HEK293T (cell line): ENCODE data around the gene FGGY.
"Not testable (repeated sequence)": the region's sequence is repeated elsewhere in the genome, so short reads cannot be mapped to it uniquely, and the experiment has no call there.

Source experiments
- CTCF ChIA-PET: fragments of 350-600 bp; formaldehyde crosslinking; extraction: SDS; loops from one replicate; lab custom pipeline; 2021; ENCODE audit warnings: antibody characterized with exemption, inconsistent platforms; lab: Yijun Ruan, JAX
- POLR2A ChIA-PET: fragments of 350-600 bp; formaldehyde crosslinking; extraction: SDS; loops from one replicate; lab custom pipeline; 2020; ENCODE audit warnings: antibody characterized with exemption, inconsistent platforms; lab: Yijun Ruan, JAX
- DNase-seq: peaks from one replicate; pipeline ENCODE4 v3.0.0; 2012; ENCODE audit warnings: mixed read lengths; ENCODE audit errors: extremely low spot score
- ARNT ChIP-seq: fragments of 450-650 bp; IDR thresholded peaks from 2 replicates; pipeline ENCODE4 v1.6.1; 2017; ENCODE audit warnings: mild to moderate bottlenecking
- BHLHE40 ChIP-seq: fragments of 450-650 bp; IDR thresholded peaks from 2 replicates; pipeline ENCODE4 v1.6.1; 2016; ENCODE audit warnings: mild to moderate bottlenecking, moderate library complexity, borderline replicate concordance
- CTBP1 ChIP-seq: fragments of 450-650 bp; IDR thresholded peaks from 2 replicates; pipeline ENCODE4 v1.6.1; 2016; ENCODE audit warnings: borderline replicate concordance
- ELF4 ChIP-seq: fragments of 450-650 bp; IDR thresholded peaks from 2 replicates; pipeline ENCODE4 v1.6.1; 2017; ENCODE audit warnings: antibody characterized with exemption
- FOXA1 ChIP-seq: fragments of 450-650 bp; IDR thresholded peaks from 2 replicates; pipeline ENCODE4 v1.6.1; 2016; ENCODE audit warnings: mild to moderate bottlenecking
- FOXK2 ChIP-seq: fragments of 450-650 bp; IDR thresholded peaks from 2 replicates; pipeline ENCODE4 v1.6.1; 2016; ENCODE audit warnings: mild to moderate bottlenecking
- FOXM1 ChIP-seq: fragments of 450-650 bp; IDR thresholded peaks from 2 replicates; pipeline ENCODE4 v1.6.1; 2017; ENCODE audit warnings: mild to moderate bottlenecking, borderline replicate concordance
- HDGF ChIP-seq: fragments of 450-650 bp; IDR thresholded peaks from 2 replicates; pipeline ENCODE4 v1.6.1; 2017; ENCODE audit warnings: antibody characterized with exemption, borderline replicate concordance
- L3MBTL2 ChIP-seq: fragments of 450-650 bp; conservative IDR thresholded peaks from 2 replicates; pipeline ENCODE4 v1.6.1; 2016; ENCODE audit warnings: mild to moderate bottlenecking
- LEF1 ChIP-seq: fragments of 450-650 bp; IDR thresholded peaks from 2 replicates; pipeline ENCODE4 v1.6.1; 2017; ENCODE audit warnings: mild to moderate bottlenecking, borderline replicate concordance
- NFRKB ChIP-seq: fragments of 450-650 bp; IDR thresholded peaks from 2 replicates; pipeline ENCODE4 v1.6.1; 2016; ENCODE audit warnings: mild to moderate bottlenecking, moderate library complexity
- SP1 ChIP-seq: fragments of 450-650 bp; IDR thresholded peaks from 2 replicates; pipeline ENCODE4 v1.6.1; 2017
- SUZ12 ChIP-seq: fragments of 450-650 bp; IDR thresholded peaks from 2 replicates; pipeline ENCODE4 v1.6.1; 2016; ENCODE audit warnings: mild to moderate bottlenecking
- TARDBP ChIP-seq: fragments of 450-650 bp; IDR thresholded peaks from 2 replicates; pipeline ENCODE4 v1.6.1; 2016
- ZNF384 ChIP-seq: fragments of 450-650 bp; IDR thresholded peaks from 2 replicates; pipeline ENCODE4 v1.6.1; 2016
- TF ChIP-seq, protein P1 (sequence below): fragments of 450-650 bp; IDR thresholded peaks from 2 replicates; pipeline ENCODE4 v1.6.1; 2016

FGGY gene

DNA sequence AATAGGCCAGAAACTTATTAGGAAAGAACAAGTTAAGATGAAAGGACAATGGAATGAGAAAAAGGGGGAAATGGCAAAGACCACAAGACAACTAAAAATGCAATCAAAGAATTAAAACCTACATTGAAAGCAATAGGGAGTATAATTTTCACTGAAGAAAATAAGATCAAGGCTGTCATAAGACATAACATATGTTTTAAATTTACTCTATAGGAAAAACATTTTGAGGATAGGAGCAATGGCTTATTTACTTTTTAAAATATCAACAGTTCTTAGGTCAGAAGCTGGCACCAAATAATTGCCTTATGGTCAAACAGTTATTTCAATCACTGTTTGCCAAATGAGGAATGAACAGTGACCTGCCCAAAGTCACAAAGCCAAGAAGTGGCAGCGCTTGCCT, 346.6 kb downstream of the FGGY start:
- no peak for DNase-seq
- CTCF ChIA-PET, result no interaction called here
- TF ChIP-seq NFRKB, result no peak
- TF ChIP-seq SUZ12, result no peak
- no peak for TF ChIP-seq LEF1
- no peak for TF ChIP-seq BHLHE40
- TF ChIP-seq FOXK2, result no peak
- no peak for TF ChIP-seq HDGF
- no peak for TF ChIP-seq TARDBP
- TF ChIP-seq L3MBTL2, result no peak
- no peak for TF ChIP-seq FOXM1
- no peak for TF ChIP-seq ARNT
- no peak for TF ChIP-seq ZNF384
- TF ChIP-seq SP1, result no peak
- POLR2A ChIA-PET, result no interaction called here

DNA sequence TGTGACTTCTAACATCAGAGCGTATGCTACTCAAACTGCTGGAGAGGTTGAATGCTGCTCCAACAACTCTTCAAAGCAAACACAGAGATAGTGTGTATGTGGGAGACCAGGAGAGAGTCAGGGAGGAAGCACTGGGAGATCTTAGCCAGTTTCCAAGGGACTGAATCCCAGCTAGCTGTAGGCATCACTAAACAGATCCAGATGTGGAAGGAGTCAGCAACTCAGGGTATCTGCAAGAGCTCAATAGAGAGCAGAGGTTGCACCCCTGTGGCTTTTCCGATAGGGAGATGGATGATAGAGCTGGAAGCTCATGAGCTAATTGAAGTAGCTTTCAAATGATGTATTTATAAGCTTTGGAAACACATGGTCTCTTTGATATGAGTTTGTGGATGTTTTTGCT, 349.0 kb downstream of the FGGY start:
- ChIA-PET CTCF (no interaction called here), POLR2A (no interaction called here)
- TF ChIP-seq NFRKB, result no peak
- TF ChIP-seq, protein P1, sequence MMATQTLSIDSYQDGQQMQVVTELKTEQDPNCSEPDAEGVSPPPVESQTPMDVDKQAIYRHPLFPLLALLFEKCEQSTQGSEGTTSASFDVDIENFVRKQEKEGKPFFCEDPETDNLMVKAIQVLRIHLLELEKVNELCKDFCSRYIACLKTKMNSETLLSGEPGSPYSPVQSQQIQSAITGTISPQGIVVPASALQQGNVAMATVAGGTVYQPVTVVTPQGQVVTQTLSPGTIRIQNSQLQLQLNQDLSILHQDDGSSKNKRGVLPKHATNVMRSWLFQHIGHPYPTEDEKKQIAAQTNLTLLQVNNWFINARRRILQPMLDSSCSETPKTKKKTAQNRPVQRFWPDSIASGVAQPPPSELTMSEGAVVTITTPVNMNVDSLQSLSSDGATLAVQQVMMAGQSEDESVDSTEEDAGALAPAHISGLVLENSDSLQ, result no peak
- DNase-seq, result no peak

DNA sequence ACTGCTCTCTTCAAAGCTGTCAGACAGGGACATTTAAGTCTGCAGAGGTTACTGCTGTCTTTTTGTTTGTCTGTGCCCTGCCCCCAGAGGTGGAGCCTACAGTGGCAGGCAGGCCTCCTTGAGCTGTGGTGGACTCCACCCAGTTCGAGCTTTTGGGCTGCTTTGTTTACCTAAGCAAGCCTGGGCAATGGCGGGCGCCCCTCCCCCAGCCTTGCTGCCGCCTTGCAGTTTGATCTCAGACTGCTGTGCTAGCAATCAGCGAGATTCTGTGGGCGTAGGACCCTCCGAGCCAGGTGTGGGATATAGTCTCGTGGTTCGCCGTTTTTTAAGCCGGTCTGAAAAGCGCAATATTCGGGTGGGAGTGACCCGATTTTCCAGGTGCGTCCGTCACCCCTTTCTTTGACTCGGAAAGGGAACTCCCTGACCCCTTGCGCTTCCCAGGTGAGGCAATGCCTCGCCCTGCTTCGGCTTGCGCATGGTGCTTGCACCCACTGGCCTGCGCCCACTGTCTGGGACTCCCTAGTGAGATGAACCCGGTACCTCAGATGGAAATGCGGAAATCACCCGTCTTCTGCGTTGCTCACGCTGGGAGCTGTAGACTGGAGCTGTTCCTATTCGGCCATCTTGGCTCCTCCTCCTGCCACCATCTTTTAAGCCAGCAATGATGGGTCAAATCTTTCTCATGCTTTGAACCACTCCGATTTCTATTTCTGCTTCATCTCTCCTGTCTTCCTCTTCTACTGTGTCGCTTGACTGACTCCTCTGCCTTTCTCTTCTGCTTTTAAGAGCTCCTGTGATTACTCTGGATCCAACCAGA, 356.5 kb downstream of the FGGY start:
- CTCF ChIA-PET, POLR2A ChIA-PET, DNase-seq: not testable (repeated sequence)

DNA sequence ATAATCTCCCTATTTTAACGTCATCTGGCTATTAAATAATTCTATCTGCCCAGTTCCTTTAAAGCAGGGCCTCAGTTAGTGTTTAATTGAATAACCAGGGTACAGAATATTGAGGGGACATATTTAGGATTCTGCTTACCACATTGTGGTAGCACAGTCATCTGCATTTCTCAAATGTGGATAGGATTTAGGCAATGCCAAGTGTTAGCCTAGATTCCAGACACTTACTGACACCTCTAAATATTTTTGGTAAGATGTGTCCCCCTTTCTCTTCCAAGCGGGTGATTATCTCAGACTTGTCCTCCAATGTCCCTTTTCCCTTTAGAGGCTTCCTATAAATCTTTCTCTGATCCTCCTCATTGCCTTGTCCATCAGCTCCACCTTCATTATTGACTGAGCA, 357.1 kb downstream of the FGGY start:
- POLR2A ChIA-PET, result no interaction called here
- TF ChIP-seq HDGF (no peak), ZNF384 (no peak), ARNT (no peak), NFRKB (no peak), LEF1 (no peak), SP1 (no peak), CTBP1 (no peak), FOXM1 (no peak), SUZ12 (no peak), L3MBTL2 (no peak), FOXA1 (no peak), ELF4 (no peak), TARDBP (no peak), FOXK2 (no peak), BHLHE40 (no peak)
- TF ChIP-seq, protein P1, result no peak
- CTCF ChIA-PET, result no interaction called here
- no peak for DNase-seq

DNA sequence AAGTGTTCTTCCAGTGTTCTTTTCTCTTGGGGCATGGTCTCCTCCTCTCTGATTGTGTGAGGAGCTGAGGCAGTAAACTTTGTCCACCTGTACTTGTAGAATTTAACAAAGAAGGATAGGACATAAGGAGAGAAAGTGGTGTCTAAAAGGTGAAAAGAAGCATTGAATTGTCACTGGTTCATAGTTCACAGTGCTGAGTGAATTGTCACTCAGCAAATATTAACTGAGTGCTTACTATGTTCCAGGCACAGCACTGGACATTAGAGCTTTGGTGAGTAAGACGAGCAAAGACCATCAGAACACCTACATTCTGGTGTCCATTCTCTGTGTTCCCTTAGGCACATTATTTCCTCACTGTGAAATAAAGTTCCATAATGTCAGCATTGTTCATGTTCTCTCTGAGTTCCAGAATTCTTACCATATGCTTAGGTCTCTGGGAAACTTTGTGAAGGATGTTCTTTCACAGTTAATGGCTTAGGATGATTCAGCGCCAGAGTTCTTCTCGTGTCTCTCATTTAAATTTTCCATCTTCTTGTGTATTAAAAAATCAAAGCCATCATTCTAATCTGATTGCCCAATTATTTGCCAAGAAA, 361.1 kb downstream of the FGGY start:
- ChIA-PET CTCF (interaction anchor here (0.8 kb wide), 1 partner anchor 326 kb away, joined by 3 read pairs; no protein-coding TSS in a partner anchor), POLR2A (no interaction called here)
- DNase-seq, result no peak
- TF ChIP-seq HDGF (no peak), TARDBP (no peak), SP1 (no peak), ARNT (no peak), FOXM1 (no peak), FOXK2 (no peak), FOXA1 (no peak), ELF4 (no peak), L3MBTL2 (no peak), ZNF384 (no peak), NFRKB (no peak), SUZ12 (no peak), BHLHE40 (no peak), CTBP1 (no peak), LEF1 (no peak)
- TF ChIP-seq, protein P1, result no peak

DNA sequence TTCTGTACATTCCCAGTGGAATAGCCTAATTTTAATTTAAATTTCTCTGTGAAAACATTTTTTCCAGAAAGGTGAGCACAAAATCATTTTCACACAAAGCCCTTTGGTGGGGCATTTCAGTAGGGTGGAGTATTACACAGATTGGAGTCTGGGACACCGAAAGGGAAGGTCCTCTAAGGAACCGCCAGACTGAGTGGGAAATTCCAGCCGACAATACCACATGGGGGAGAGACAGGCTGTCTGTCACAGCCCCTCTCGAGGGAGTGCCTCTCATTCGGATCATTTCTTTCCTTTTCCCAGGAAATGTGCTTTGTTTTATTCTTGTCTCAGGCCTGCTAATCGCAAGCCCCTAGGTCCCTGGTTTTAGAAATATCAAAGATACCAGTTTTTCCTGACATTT, 367.3 kb downstream of the FGGY start:
- POLR2A ChIA-PET, result no interaction called here
- TF ChIP-seq NFRKB (no peak), L3MBTL2 (no peak), SP1 (no peak), SUZ12 (no peak), FOXK2 (no peak), FOXA1 (no peak), TARDBP (no peak), CTBP1 (no peak), ZNF384 (no peak), ARNT (no peak), BHLHE40 (no peak), ELF4 (no peak), HDGF (no peak), FOXM1 (no peak)
- DNase-seq, result no peak
- CTCF ChIA-PET, result no interaction called here
